Erythroblast (primary cell): ENCODE results near the gene DDI2.

ENCODE experiments used
- GATA1 ChIP-seq: IDR thresholded peaks from 2 replicates; pipeline ENCODE4 v1.6.1; 2011; ENCODE audit warnings: low read depth, mild to moderate bottlenecking, control low read depth, low read length, moderate library complexity
- POLR2A ChIP-seq: IDR thresholded peaks from 2 replicates; pipeline ENCODE4 v1.6.1; 2011; ENCODE audit warnings: mild to moderate bottlenecking, low read length

DNA sequence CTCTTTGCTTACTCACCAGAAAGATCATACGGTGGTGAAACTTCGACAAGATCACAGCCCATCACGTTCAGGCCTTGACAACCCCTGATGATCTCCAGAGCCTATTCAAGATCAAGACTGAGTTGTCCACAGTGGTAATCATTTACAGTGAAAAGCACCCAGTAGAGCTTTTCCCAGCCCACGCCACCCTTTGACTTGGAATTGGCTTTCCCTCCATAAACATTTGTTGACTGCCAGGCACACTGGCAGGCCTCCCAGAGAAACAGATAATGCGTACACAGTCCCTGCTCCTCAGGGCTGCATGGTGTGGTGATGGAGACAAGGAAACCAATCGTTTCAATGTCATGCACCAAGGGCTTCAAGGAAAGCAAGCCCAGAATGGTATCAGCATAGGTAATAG lies 42.5 kb upstream of the DDI2 start:
- no peak for TF ChIP-seq POLR2A
- TF ChIP-seq GATA1: no peak
